ENCODE data around the gene TESMIN.

The TESMIN gene

GRCh38 chr11:68680541-68681231, 70.6 kb downstream of the TESMIN start:
- no peak for TF ChIP-seq USF1 (IDR thresholded peaks at IDR 0.05)
- TF ChIP-seq REST (IDR thresholded peaks at IDR 0.05; ENCODE audit: low read depth), result no peak

DNA sequence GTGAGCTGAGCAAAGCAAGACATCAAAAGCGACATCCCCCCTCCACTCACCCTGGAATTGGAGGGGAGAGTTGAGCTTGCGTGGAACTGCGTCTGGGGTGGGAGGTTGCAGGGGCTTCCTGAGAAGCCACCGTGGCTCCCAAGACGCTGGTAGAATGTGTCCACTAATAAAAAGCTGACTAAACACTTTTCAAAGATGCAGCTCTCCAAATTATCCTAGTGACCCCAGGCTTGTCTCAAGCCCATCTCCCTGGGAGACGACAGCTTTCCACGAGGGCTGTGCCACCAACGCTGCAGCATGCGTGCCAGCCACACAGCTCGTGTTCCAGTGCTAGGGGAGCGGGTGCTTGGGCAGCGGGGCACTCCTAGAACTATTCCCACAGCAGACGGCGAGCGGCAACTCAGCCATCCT, 73.3 kb downstream of the TESMIN start:
- no peak for TF ChIP-seq USF1 (IDR thresholded peaks at IDR 0.05)
- TF ChIP-seq REST (IDR thresholded peaks at IDR 0.05; ENCODE audit: low read depth), result no peak
- TF ChIP-seq TEAD4 (IDR thresholded peaks at IDR 0.05), result no peak
- no peak for TF ChIP-seq RAD21 (IDR thresholded peaks at IDR 0.05; ENCODE audit: low read depth)

- TF ChIP-seq RAD21 (IDR thresholded peaks at IDR 0.05; ENCODE audit: low read depth), result no peak
- TF ChIP-seq TEAD4 (IDR thresholded peaks at IDR 0.05), result no peak
- TF ChIP-seq ZBTB7A (IDR thresholded peaks at IDR 0.05; ENCODE audit: low read depth), result peak; percentile 51
- peak; percentile 44 for TF ChIP-seq NFIC (IDR thresholded peaks at IDR 0.05)
- 0 out of 2 replicates have a peak, but pooled peaks have one; percentile 25 for TF ChIP-seq TCF12 (IDR thresholded peaks at IDR 0.05; ENCODE audit: low read depth)
- TF ChIP-seq REST (IDR thresholded peaks at IDR 0.05; ENCODE audit: low read depth), result no peak
- no peak for TF ChIP-seq MAX (IDR thresholded peaks at IDR 0.05)
- TF ChIP-seq YY1 (IDR thresholded peaks at IDR 0.05; ENCODE audit: low read depth), result no peak
- TF ChIP-seq EP300 (IDR thresholded peaks at IDR 0.05; ENCODE audit: borderline replicate concordance), result no peak
- no peak for TF ChIP-seq EGR1 (IDR thresholded peaks at IDR 0.05)
These were observed 73.9 kb downstream of the TESMIN start for GRCh38 chr11:68677432-68677831.

- no peak for TF ChIP-seq CREB1 (IDR thresholded peaks at IDR 0.05; ENCODE audit: low read depth)
- TF ChIP-seq RAD21 (IDR thresholded peaks at IDR 0.05; ENCODE audit: low read depth), result no peak
- no peak for TF ChIP-seq TAF1 (IDR thresholded peaks at IDR 0.05; ENCODE audit: low read depth)
- TF ChIP-seq EP300 (IDR thresholded peaks at IDR 0.05; ENCODE audit: borderline replicate concordance), result no peak
- TF ChIP-seq USF1 (IDR thresholded peaks at IDR 0.05), result no peak
- TF ChIP-seq EGR1 (IDR thresholded peaks at IDR 0.05), result no peak
- TF ChIP-seq MAX (IDR thresholded peaks at IDR 0.05), result no peak
- no peak for TF ChIP-seq TCF12 (IDR thresholded peaks at IDR 0.05; ENCODE audit: low read depth)
- no peak for TF ChIP-seq NFIC (IDR thresholded peaks at IDR 0.05)
- no peak for TF ChIP-seq ZBTB7A (IDR thresholded peaks at IDR 0.05; ENCODE audit: low read depth)
- no peak for TF ChIP-seq YY1 (IDR thresholded peaks at IDR 0.05; ENCODE audit: low read depth)
- TF ChIP-seq TEAD4 (IDR thresholded peaks at IDR 0.05), result no peak
- TF ChIP-seq FOXM1 (IDR thresholded peaks at IDR 0.05; ENCODE audit: borderline replicate concordance, low read depth), result no peak
- no peak for TF ChIP-seq CEBPB (IDR thresholded peaks at IDR 0.05)
- TF ChIP-seq REST (IDR thresholded peaks at IDR 0.05; ENCODE audit: low read depth), result no peak
These were observed 76.9 kb downstream of the TESMIN start for GRCh38 chr11:68674461-68674860.

Data from Ishikawa (cell line).